Hematopoietic multipotent progenitor cell treated with erythropoietin and hydrocortisone succinate and interleukin-3 and kit ligand, for 4 days (in vitro differentiated cells): Measurements from ENCODE around the gene GPBAR1.

ENCODE experiments used
- DNase-seq: peaks from one replicate; pipeline ENCODE4 v3.0.0-alpha.2; 2015

GPBAR1 gene

DNA sequence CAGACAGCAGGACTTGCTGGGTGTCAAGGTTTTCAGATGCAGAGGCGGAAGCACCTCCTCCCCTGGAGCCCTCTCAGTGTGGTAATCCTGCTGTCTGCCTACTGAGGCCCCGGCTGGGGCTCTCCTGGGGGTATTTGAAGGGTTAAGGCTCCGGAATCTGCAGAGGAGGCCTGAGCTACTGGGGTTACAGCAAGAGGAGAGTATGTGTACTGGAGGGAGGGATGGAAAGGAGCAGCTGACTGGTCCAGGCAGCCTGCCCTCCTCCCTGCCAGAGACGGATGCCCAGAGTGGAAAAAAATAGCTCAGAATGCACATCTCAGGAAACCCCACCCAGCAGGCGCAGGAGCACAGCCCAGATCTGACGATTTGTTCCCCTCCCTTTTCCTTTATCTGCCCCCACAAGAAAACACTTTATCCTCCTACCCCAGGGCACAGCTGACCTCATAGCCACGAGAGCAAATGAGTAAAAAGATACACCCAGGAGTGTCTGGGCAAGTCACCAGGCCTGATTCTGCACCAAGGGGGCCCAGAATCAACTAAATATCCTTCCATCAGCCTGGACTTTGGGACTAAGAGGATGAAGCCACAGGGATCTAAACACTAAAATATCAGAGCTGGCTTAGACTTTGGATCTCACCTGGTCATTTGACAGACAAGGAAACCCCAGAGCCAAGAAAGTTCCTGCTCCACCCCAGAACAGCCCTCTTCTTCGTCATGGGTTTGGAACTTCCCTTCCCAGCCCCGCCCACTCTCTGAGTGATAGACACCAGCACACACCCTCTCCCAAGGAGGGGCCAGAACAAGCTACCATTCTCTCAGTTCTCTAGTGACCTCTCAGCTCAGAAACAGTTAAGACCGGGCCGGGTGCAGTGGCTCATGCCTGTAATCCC is 26.0 kb downstream of the GPBAR1 start:
- DNase-seq: peak; percentile 99

DNA sequence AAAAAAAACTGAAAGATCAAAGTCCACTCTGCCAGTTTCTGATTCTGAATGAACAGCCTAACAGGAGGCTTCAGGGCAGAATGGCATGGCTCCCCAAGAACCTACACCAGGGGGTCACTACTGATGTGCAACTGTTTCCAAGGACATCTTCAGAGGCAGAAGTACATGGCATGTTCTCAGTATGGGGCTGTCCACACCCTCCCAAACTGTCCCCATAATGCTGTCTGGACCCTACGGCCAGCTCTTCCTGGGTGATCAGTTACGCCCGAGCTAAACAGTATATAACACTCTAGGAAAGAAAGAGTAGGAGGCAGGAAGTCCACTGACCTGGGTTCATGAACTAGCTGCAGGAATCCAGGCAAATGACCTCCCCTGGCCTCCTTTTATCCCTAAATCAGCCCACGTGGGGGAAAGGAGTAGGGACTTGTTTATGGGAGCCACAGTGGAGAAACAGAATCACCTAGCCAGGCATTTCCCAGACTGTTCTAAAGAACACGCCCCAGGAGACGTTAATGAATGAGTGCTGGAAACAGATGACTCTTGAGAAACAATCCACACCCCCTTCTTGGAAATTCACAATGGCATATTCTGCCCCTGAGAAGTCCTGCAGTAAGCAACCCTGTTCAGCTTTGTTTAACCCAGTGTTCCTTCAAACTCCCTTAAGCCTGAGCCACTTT is 29.0 kb downstream of the GPBAR1 start:
- peak; percentile 47 for DNase-seq

DNA sequence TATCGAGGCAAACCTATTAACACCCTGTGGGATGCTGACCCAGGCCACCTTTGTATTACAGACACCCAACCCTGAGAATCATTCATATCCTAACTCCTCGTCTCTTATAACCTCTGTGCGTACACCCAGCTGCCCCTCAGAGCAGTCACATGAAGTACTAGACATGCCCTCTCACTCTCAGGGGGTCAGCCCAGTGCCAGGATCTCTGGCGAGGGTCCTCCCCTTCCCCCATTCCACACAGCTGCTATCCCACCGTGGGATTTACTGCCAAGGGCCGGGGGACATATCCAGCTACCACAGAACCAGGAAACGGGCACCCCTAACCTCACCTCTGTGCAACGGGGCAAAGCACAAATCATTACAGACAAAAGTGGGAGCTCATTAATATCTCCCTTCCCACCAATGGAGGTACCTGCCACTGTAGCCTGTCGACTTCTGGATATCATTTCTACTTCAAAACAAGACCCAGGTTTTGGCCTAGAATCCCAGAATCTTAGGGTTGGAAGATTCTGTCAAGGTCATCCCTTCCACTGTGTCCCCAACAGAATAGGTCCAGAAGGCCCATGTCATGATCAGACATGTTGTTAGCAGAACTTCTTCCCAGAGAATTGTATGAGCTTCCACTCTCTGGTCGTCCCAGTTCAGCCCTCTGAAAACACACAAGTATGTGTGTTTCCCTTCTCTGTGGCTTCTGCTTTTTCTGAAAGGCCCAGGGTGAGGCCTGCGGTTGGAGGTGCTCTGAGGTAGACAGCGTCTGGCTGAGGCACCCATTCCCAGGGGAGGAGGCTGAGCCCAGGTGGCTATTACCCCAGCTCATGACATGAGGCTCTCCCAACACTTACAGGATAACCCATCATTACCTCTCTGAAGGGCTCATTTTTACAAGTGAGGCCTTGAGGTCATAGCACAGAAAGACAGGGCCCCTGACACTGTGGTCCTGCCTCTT is 29.8 kb downstream of the GPBAR1 start:
- peak; percentile 68 for DNase-seq

DNA sequence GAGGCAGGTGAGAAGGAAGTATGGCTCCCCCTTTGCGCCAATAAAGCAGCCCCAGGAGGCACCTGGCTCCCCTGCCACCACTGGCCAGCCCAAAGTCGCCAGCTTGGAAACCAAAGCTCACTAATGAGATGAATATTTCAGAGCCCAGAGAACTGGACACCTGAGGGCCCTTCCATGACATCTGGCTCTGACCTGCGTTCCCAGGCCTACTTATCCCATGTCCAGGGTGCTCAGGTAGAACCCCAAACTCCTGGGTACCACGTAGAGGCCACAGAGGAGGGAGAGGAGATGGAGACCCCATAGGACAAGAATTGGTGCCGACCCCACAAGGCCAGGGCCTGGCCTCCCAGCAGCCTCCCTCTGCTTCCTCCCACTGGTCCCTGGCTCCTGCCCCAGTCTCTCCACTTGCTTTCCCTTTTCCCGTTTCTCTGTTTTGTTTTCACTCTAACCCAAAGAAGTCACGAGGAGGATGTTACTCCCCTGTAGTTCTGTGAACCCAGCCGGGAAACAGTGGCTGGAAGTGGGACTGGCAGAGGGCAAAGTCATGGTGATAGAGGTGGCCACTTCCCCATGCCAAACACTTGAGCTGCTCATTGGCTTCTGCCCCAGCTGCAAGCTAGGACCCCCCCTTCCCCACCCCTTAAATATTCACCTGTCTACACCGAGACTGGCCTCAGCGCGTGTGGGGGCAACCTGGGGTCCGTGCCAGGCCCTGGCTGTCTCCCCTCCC is 30.7 kb downstream of the GPBAR1 start:
- DNase-seq: peak; percentile 54

DNA sequence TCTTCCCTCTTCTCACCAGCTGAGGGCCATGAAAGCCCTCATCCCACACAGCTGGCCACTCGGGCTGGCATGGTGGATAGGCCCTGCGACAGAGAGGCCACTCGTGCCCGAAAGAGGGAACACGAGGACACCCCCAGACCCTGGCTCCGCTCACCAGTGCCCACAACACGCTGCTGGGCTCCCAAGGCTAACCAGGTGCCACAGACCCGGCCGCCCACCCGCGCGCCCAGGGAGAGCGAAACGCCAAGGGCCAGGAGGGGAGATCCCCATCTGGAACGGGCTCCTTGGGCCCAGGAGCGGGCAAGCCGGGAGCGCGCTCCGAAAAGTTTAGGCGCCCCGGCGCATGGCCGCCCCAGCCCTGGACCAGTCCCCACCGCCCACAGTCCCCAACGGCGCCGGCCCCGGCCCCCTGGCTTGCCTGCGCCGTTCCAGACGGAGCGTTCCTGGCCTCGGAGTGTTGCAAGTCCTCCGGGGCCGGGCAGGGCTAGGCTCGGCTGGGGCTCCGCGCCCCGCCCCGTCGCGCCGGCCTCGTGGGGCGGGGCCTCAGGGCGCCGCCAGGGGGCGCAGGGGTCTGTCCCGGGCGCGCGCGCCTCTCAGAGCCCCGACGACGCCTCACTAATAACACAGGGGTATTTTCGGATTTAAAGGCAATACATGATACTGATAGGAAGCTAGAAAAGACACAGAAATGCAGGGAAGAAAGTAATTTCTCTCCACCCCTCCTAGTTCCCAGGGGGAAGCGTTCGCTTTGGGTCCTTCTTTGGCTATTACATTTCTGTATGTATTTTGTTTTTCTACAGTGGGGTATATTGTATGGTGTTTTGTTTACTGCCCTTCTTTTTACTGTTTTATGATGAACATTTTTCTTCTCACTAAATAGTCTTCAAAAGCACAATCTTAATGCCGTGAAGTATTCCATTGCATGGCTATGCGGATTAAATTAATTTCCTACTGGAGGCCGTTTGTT is 31.5 kb downstream of the GPBAR1 start, which contains the start of gene TMBIM1:
TSS of gene TMBIM1 (minus strand) at position 456 of the 967 bp plus-strand sequence. CDS start 10,362 bp downstream, outside the sequence.
- DNase-seq: peak; percentile 92

DNA sequence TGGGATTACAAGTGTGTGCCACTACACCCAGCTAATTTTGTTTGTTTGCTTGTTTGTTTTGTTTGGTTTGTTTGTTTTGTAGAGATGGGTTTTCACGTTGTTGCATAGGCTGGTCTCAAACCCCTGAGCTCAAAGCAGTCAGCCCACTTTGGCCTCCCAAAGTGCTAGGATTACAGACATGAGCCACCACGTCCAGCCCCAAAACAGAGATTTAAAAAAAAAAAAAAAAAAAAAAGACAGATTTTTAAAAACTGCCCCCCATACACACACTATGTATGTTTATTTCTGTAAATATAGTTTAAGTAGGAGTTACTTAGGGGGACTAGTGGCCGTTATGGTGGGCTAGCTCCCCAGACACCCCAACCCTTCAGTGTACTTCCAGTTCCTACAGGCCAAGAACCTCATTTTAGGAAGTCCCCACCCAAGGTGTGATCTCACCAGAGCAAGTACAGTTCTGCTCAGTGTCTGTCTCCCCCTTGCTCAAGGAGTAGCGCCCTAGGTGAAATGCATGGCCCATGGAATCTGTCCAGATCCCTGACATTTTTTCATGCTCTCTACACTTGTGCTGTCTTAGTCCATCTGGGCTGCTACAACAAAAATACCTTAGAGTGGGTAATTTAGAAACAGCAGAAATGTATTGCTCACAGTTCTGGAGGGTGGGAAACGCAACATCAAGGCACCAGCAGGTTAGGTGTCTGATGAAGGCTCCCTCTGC is 33.1 kb downstream of the GPBAR1 start:
- peak; percentile 55 for DNase-seq

DNA sequence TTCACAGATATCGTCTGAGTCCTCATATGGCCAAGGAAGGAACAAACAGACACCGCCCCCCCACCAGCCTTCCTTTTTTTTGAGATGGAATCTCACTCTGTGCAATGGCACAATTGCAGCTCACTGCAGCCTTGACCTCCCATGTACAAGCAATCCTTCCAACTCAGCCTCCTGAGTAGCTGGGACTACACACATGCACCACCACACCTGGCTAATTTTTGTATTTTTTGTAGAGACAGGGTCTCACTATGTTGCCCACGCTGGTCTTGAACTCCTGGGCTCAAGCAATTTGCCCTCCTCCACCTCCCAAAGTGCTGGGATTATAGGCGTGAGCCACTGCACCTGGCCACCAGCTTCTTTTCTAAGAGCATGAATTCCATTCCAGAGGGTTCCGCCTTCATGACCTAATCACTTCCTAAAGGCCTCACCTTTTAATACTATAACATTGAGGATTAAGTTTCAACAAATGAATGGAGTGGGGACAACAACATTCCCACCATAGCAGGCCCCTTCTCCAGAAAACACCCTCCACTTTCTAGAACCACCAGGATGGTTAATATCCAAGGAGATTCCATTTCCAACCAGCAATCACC is 33.7 kb downstream of the GPBAR1 start:
- DNase-seq: no peak

DNA sequence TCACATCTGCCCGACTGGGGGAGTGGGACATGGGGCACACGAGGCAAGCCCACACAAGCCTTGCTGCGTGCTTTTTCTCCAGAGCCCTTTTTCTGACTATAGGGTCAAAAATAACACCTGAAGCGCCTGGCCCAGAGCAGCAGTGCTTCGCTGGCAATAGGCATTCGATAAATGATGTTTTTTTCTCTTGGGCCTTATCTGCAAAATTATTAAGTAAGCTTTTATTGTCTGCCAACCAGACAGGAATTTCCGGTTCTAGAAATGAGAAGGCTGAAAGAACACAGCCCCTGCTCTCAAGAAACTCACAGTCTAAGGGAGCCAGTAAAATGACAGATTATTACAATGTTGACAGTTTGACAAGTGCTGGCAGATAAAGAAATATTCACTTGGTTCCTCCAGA is 34.2 kb downstream of the GPBAR1 start:
- no peak for DNase-seq

DNA sequence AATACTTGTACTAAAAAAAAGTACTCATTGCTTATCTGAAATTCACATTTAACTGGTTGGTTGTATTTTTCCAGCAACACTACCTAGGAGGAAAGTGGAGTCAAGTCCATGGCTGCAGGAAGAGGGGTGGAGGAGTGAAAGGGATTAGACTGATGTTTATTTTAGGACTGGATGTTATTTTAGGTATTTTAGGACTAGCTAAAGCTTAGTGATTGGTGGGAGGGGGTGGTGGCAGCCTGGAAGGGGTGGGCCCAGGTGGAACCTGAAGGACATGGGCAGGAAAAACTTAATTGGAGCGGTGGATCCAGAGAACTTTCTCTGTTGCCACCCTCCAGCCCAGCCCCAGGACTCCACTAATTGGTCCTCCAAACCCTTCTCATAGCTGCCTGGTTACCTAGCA is 35.4 kb downstream of the GPBAR1 start:
- DNase-seq: no peak

DNA sequence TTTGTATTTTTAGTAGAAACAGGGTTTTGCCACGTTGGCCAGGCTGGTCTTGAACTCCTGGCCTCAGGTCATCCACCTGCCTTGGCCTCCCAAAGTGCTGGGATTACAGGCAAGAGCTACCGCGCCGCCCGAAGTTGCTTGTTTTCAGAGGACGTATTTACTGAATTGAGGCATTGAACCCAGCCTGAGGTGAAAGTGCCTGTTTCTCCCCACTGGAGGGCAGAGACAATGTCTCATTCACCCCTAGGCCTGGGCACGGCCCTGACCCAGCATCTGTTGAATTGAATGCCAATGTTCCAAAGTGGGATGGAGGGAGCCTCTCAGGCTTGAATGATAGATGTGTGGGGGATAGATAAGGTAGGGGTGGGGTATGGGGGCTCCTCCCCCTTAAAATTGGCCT is 36.0 kb downstream of the GPBAR1 start:
- peak; percentile 69 for DNase-seq

DNA sequence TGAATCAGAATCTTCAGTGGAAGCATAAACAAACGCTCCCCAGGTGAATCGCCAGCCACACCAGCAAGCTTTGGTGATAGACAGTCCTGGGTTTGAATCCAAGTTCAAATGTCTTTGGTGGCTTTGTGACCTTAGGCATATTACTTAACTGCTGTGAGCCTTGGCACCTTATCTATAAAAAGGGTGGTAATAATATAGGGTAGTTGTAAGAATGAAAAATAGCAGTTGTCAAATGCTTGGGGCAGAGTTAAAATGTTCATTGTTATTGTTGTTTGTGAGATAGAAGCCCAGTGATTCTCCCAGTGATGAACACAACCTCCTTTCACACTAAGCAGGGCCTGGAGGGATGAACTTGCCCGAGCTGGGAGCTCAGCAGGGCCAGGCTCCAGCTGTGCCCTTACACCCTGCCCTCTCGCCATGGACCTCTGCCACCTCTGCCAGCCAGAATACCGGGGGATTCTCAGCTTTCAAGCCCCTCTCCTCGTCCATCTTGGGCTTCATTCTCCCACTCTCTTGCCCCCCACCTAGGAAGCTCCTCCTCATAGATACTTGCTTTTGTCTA is 37.6 kb downstream of the GPBAR1 start:
- DNase-seq: no peak

DNA sequence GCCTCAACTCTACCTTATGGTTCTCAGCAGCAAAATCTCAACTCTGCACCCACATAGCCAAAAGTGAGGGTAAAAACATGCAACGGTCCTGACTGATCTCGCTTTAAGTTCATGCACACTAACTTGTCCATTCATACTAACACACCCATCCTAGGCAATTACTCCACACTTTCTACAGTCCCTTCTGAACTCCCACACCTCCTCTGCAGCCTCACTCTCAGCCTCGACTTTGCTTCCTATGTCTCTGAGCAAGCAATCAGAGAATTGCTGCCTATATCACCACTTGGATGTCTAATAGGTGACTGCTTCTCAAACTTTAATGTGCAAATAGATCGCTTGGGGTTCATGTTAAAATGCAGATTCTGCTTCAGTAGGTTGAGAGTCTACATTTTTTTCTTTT is 39.3 kb downstream of the GPBAR1 start:
- DNase-seq: no peak

DNA sequence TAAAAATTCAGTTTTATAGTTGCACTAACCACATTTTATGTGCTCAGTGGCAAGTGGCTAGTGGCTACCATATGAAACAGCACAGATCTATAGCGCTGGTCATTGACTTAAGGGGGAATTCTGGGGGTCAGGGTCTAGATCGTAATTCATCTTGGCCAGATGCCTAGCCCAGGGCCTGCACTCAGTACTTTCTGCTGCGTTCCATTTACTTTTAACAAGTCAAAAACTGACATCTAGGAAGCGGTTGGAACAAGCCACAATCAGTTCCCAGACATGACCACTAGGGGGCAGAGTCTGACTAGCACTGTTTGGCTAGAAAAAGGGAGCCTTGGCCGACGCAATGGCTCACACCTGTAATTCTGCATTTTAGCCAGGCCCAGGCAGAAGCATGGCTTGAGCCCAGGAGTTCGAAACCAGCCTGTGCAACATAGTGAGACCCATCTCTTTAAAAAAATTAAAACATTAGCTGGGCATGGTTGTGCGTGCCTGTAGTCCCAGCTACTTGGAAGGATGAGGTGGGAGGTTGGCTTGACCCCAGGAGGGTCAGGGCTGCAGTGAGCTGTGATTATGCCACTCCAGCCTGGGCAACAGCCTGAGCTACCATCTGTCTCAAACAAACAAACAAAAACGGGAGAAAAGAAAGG is 40.5 kb downstream of the GPBAR1 start:
- DNase-seq: peak; percentile 95

DNA sequence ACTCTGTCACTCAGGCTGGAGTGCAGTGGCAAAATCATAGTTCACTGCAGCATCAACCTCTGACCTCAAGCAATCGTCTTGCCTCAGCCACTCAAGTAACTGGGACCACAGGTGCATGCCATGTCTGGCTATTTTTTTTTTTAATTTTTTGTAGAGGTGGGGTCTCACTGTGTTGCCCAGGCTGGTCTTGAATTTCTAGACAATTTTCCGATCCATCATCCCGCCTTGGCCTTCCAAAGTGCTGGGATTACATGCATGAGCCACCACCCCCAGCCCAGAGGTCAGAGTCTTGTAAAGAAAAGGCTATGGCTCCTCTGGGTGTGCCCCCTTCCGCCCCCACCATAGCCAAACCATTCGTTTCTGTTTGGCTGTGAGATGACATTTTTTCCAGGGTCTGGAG is 44.6 kb downstream of the GPBAR1 start:
- DNase-seq: no peak

DNA sequence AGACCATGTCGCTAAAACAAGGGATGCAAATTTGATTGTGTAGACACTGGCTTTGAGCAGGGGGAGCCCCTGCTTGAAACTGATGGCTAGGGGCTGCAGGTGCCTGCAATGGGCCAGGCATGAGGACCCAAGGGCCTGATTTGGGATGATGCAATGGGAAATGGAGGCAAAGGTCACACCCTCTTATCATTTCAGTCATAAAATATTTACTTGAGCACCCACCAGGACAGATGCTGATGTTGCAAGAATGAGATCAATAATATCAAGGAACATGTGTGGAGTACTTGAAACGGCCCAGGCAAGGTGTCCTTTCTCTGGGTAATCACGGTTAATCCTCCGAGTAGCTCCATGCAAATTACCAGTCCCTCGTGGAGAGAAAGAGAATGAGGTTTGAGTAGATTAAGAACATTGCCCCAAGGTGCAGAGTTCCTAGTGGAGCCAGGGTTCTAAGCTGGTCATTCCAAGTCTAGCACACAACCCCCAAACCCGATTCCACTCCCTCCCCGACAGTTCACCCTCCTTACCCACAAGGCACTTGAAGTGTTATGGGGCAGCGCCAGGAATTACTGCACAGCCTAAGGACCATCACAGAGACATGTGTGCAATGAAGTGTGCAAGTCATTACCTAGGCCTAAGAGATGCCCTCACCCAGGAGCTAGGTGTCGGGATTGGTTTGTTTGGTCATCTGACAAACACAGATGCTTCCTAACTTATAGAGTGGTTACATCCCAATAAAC is 45.5 kb downstream of the GPBAR1 start:
- no peak for DNase-seq

DNA sequence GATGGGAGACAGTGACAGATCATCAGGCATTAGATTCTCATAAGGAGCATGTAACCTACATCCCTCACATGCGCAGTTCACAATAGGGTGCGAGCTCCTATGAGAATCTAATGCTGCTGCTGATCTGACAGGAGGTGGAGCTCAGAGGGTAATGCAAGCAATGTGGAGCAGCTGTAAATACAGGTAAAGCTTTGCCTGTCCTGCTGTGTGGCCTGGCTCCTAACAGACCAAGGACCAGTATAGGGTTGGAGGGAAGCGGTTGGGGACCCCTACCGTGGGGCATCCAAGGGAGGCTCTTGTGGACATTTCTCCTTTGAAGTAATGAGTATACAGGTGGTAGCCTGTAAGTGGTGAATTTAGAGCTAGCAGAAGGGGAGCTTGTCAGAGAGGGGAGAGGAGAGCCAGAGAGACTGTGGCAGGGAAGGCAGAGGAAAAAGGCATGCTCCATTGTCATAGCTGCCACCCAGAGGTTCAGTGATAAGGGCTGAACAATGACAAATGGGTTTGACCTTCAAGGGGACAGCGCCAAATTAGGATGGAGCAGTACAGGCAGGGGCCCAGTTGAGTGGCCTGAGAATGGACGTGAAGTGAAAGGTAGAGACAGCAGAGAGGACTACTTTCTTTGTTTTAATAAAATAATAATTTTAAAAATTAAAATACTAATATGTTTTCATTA is 46.7 kb downstream of the GPBAR1 start:
- no peak for DNase-seq

DNA sequence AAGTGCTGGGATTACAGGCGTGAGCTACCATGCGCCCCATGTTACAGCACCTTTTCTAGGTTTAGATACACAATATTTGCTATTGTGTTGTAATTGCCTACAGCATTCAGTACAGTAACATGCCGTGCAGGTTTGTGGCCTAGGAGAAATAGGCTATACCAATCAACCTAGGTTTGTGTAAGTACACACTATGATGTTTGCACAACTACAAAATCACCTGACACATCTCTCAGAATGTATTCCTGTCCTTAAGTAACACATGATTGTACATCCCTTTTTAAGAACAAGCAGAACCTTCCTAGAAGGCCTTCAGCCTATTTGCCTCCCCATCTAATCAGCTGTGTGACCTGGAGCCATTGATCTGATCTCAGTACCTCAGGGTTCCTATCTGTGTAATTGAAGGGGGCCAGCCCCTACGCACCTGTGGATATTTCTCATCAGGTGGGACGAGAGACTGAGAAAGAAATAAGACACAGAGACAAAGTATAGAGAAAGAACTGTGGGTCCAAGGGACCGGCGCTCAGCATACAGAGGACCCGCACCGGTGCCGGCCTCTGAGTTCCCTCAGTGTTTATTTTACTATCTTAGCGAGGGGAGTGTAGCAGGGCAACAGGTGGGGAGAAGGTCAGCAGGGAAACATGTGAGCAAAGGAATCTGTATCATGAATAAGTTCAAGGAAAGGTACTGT is 50.2 kb downstream of the GPBAR1 start:
- no peak for DNase-seq
